A673 (cell line): Measurements from ENCODE around the gene AHCYL2. TPM values are rescaled to one million over a fixed set of nuclear protein-coding genes. Genes with fewer than 3 reads are reported as not detected.

Experiments
- BruUV-seq: library from RNA; stranded (reverse); fragments of 400-500 nt; replicated peaks from 2 replicates; lab custom pipeline; 2021; lab: Mats Ljungman, UMichigan
- CTCF ChIA-PET: fragments of 300-600 bp; sonication (Branson Sonifier 250); formaldehyde crosslinking; loops from one replicate; lab custom pipeline; 2022; ENCODE audit warnings: antibody characterized with exemption; lab: Charles Lee
- POLR2A ChIA-PET: fragments of 300-600 bp; sonication (Branson Sonifier 250); formaldehyde crosslinking; loops from one replicate; lab custom pipeline; 2022; ENCODE audit warnings: antibody characterized with exemption; ENCODE audit not compliant: low non-redundant PET; lab: Charles Lee
- DNase-seq: peaks from one replicate; pipeline ENCODE4 v3.0.0-alpha.2; 2015; ENCODE audit warnings: low spot score
- H3K27ac ChIP-seq: fragments of 200-600 bp; sonication (generic); 2 replicates; pipeline ENCODE4 v1.5.1; 2016; ENCODE audit warnings: mixed run types, low read depth, mild to moderate bottlenecking, mixed read lengths, antibody characterized with exemption, low read length; ENCODE audit not compliant: poor library complexity, severe bottlenecking
- H3K27me3 ChIP-seq: fragments of 200-600 bp; sonication (generic); replicated peaks from 2 replicates; pipeline ENCODE4 v1.6.1; 2017; ENCODE audit warnings: mixed run types, low read depth, mild to moderate bottlenecking, mixed read lengths, antibody characterized with exemption, low read length; ENCODE audit not compliant: insufficient read depth, poor library complexity
- H3K36me3 ChIP-seq: fragments of 200-600 bp; sonication (generic); 2 replicates; pipeline ENCODE4 v1.6.1; 2016; ENCODE audit warnings: mixed run types, mild to moderate bottlenecking, mixed read lengths, antibody characterized with exemption, low read length; ENCODE audit not compliant: insufficient read depth, poor library complexity, severe bottlenecking
- H3K4me1 ChIP-seq: fragments of 200-600 bp; sonication (generic); 2 replicates; pipeline ENCODE4 v1.6.1; 2017; ENCODE audit warnings: mixed run types, mild to moderate bottlenecking, mixed read lengths, antibody characterized with exemption, low read length; ENCODE audit not compliant: insufficient read depth, poor library complexity, severe bottlenecking
- H3K4me3 ChIP-seq: fragments of 200-600 bp; sonication (generic); 2 replicates; pipeline ENCODE4 v1.5.1; 2016; ENCODE audit warnings: low read depth, mixed run types, mild to moderate bottlenecking, mixed read lengths, low read length; ENCODE audit not compliant: poor library complexity, severe bottlenecking
- H3K9me3 ChIP-seq: fragments of 200-600 bp; sonication (generic); 2 replicates; pipeline ENCODE4 v1.6.1; 2016; ENCODE audit warnings: mixed run types, low read depth, mild to moderate bottlenecking, mixed read lengths, antibody characterized with exemption, low read length; ENCODE audit not compliant: poor library complexity, severe bottlenecking
- EZH2 ChIP-seq: fragments of 200-600 bp; sonication (generic); IDR thresholded peaks from 2 replicates; pipeline ENCODE4 v1.6.1; 2017; ENCODE audit warnings: borderline replicate concordance, low read depth, mild to moderate bottlenecking, mixed read lengths, antibody characterized with exemption, low read length; ENCODE audit not compliant: poor library complexity, severe bottlenecking
- intact Hi-C: fragments of 100-400 bp; cut with micrococcal nuclease; formaldehyde crosslinking; loops from one replicate; pipeline ENCODE4 v1.10.0; 2022; ENCODE audit not compliant: unreplicated experiment
- total RNA-seq: library from RNA; stranded (reverse); gene quantifications from 2 replicates; pipeline ENCODE4 v1.2.3, GENCODE V29; 2021
- TF ChIP-seq, protein P1 (sequence below): fragments of 300-800, 200-600 bp; sonication (generic); conservative IDR thresholded peaks from 2 replicates; pipeline ENCODE4 v1.5.1; 2017; ENCODE audit warnings: low read depth, mild to moderate bottlenecking, antibody characterized with exemption, low read length, moderate library complexity, mixed read lengths

Gene AHCYL2
- total RNA-seq, 1 experiment from 2014 or later = 35.2 TPM

DNA sequence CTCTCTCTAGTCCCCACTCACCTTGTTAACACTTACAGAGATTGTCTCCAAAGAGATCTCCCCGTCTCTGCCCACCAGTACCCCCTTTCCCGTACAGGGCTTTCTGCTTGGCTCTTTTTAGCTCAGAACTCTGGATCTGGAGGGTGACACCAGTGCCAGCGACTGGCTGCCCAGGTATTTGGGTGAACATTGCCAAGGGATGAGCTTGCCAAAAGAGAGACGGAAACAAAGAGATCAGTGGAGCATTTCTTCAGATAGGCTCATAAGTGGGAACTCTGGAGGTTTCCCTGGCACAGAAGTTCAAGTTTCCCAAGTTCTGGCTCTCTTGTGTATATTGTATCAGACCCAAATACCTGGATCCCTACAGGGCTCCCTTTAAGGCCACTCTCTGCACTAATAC, 239.4 kb downstream of the AHCYL2 start:
- Histone ChIP-seq H3K4me1 (no peaks in the 10 kb centered on the region), H3K4me3 (no peak overlapping the region), H3K9me3 (no peaks in the 10 kb centered on the region), H3K36me3 (peaks cover 13% of the 10 kb centered on the region), H3K27ac (no peak overlapping the region), H3K27me3 (no peaks in the 10 kb centered on the region)
- POLR2A ChIA-PET = interaction anchor here (0.6 kb wide), 1 partner anchor 89 kb away, joined by 3 read pairs; no protein-coding TSS in a partner anchor
- no TSS peak for BruUV-seq
- no peak for TF ChIP-seq EZH2
- TF ChIP-seq, protein P1, sequence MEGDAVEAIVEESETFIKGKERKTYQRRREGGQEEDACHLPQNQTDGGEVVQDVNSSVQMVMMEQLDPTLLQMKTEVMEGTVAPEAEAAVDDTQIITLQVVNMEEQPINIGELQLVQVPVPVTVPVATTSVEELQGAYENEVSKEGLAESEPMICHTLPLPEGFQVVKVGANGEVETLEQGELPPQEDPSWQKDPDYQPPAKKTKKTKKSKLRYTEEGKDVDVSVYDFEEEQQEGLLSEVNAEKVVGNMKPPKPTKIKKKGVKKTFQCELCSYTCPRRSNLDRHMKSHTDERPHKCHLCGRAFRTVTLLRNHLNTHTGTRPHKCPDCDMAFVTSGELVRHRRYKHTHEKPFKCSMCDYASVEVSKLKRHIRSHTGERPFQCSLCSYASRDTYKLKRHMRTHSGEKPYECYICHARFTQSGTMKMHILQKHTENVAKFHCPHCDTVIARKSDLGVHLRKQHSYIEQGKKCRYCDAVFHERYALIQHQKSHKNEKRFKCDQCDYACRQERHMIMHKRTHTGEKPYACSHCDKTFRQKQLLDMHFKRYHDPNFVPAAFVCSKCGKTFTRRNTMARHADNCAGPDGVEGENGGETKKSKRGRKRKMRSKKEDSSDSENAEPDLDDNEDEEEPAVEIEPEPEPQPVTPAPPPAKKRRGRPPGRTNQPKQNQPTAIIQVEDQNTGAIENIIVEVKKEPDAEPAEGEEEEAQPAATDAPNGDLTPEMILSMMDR = no peak
- intact Hi-C loops = no loop called here
- CTCF ChIA-PET = no interaction called here
- DNase-seq = no peak

GRCh38 chr7:129465080-129465479, 240.2 kb downstream of the AHCYL2 start:
- no peak for DNase-seq
- no peak for TF ChIP-seq EZH2
- TF ChIP-seq, protein P1 = no peak
- no peaks in the 10 kb centered on the region for H3K9me3 ChIP-seq
- peaks cover 9% of the 10 kb centered on the region for H3K36me3 ChIP-seq
- H3K4me3 ChIP-seq = no peak overlapping the region
- H3K27me3 ChIP-seq = no peaks in the 10 kb centered on the region
- no TSS peak for BruUV-seq
- CTCF ChIA-PET = no interaction called here
- H3K27ac ChIP-seq = no peak overlapping the region
- H3K4me1 ChIP-seq = no peaks in the 10 kb centered on the region
- intact Hi-C loops = no loop called here
- POLR2A ChIA-PET = no interaction called here

- BruUV-seq = no TSS peak
- ChIA-PET POLR2A (no interaction called here), CTCF (interaction anchor here (0.7 kb wide), 1 partner anchor 479 kb away, joined by 3 read pairs; no protein-coding TSS in a partner anchor)
- peak; percentile 72 for DNase-seq
- Histone ChIP-seq H3K4me1 (no peaks in the 10 kb centered on the region), H3K36me3 (peaks cover 9% of the 10 kb centered on the region), H3K27me3 (no peaks in the 10 kb centered on the region), H3K4me3 (no peak overlapping the region), H3K9me3 (no peaks in the 10 kb centered on the region), H3K27ac (no peak overlapping the region)
- TF ChIP-seq, protein P1 = no peak
- TF ChIP-seq EZH2 = no peak
- intact Hi-C loops = no loop called here
Measured at GRCh38 chr7:129466796-129467195, 242.0 kb downstream of the AHCYL2 start.
